Stomach (tissue), 4 donors: ENCODE data around the gene MAPRE2.

Experiments
- CTCF ChIP-seq, 7 experiments: fragments of 450-650 bp in 4 of 7; fragments of 200-600 bp in 3 of 7; sonication (generic) in 3 of 7; IDR thresholded peaks; one replicate each; pipeline ENCODE4 v1.5.1; 2016 to 2019; ENCODE audit warnings: antibody characterized with exemption in 7 of 7, control low read depth in 2 of 7, mild to moderate bottlenecking in 1 of 7
- EP300 ChIP-seq: sonication (generic); formaldehyde crosslinking; IDR thresholded peaks from one replicate; pipeline ENCODE4 v1.6.1; 2017; ENCODE audit warnings: antibody characterized with exemption
- POLR2A ChIP-seq, 4 donors: fragments of 450-650 bp; IDR thresholded peaks; one replicate each; pipeline ENCODE4 v1.6.1; 2016; ENCODE audit warnings: antibody characterized with exemption in 4 of 4, control low read depth in 2 of 4, mild to moderate bottlenecking in 1 of 4, moderate library complexity in 1 of 4
- POLR2AphosphoS5 ChIP-seq, 3 donors: sonication (generic); formaldehyde crosslinking; IDR thresholded peaks; one replicate each; pipeline ENCODE4 v1.6.1; 2016; ENCODE audit warnings: antibody characterized with exemption in 3 of 3

GRCh38 chr18:35136248-35136647 is 95.0 kb downstream of the MAPRE2 start:
- TF ChIP-seq POLR2A (IDR thresholded peaks at IDR 0.05) (no peak), POLR2AphosphoS5 (IDR thresholded peaks at IDR 0.05) (no peak), CTCF (IDR thresholded peaks at IDR 0.05) (no peak), EP300 (no peak)
